HG03045 (cell line): ENCODE results near the gene NEK1.
"Not testable (repeated sequence)": the region's sequence is repeated elsewhere in the genome, so short reads cannot be mapped to it uniquely, and the experiment has no call there.

Experiments
- ATAC-seq: cut with Tn5 transposase; IDR thresholded peaks from one replicate; pipeline ENCODE4 v1.9.1; 2021; ENCODE audit warnings: mild to moderate bottlenecking, moderate library complexity; ENCODE audit not compliant: unreplicated experiment

Gene NEK1

GRCh38 chr4:169499907-169500306 lies 112.5 kb downstream of the NEK1 start:
- not testable (repeated sequence) for ATAC-seq

- ATAC-seq = not testable (repeated sequence)
Measured at GRCh38 chr4:169494234-169494633, 118.1 kb downstream of the NEK1 start.

GRCh38 chr4:169493164-169493524 lies 119.2 kb downstream of the NEK1 start:
- no peak for ATAC-seq

GRCh38 chr4:169492436-169493163 lies 119.8 kb downstream of the NEK1 start:
- ATAC-seq = no peak

- no peak for ATAC-seq
Measured at GRCh38 chr4:169491211-169491610, 121.2 kb downstream of the NEK1 start.

GRCh38 chr4:169489306-169489705 lies 123.1 kb downstream of the NEK1 start:
- no peak for ATAC-seq

- peak; percentile 73 for ATAC-seq
Measured at GRCh38 chr4:169485791-169486742, 126.3 kb downstream of the NEK1 start.

GRCh38 chr4:169485086-169485485 lies 127.3 kb downstream of the NEK1 start:
- ATAC-seq = no peak

GRCh38 chr4:169484485-169484884 lies 127.9 kb downstream of the NEK1 start:
- ATAC-seq = no peak

- no peak for ATAC-seq
Measured at GRCh38 chr4:169464080-169464479, 148.3 kb downstream of the NEK1 start.

GRCh38 chr4:169460081-169460480 lies 152.3 kb downstream of the NEK1 start:
- no peak for ATAC-seq

- no peak for ATAC-seq
Measured at GRCh38 chr4:169458575-169458974, 153.8 kb downstream of the NEK1 start.

- not testable (repeated sequence) for ATAC-seq
Measured at GRCh38 chr4:169452644-169453043, 159.7 kb downstream of the NEK1 start.

- not testable (repeated sequence) for ATAC-seq
Measured at GRCh38 chr4:169448935-169449334, 163.4 kb downstream of the NEK1 start.

- no peak for ATAC-seq
Measured at GRCh38 chr4:169446824-169447223, 165.6 kb downstream of the NEK1 start.

- no peak for ATAC-seq
Measured at GRCh38 chr4:169443748-169444147, 168.6 kb downstream of the NEK1 start.

GRCh38 chr4:169440446-169440845 lies 171.9 kb downstream of the NEK1 start:
- ATAC-seq = no peak

GRCh38 chr4:169439244-169439643 lies 173.1 kb downstream of the NEK1 start:
- no peak for ATAC-seq

- ATAC-seq = peak; percentile 35
Measured at GRCh38 chr4:169438057-169438480, 174.3 kb downstream of the NEK1 start.

GRCh38 chr4:169437299-169438047 lies 174.9 kb downstream of the NEK1 start:
- ATAC-seq = peak; percentile 94

- no peak for ATAC-seq
Measured at GRCh38 chr4:169436734-169437133, 175.6 kb downstream of the NEK1 start.
